ENCODE results near the gene SLC6A6. TPM values are rescaled to one million over a fixed set of nuclear protein-coding genes. Genes with fewer than 3 reads are reported as not detected.

SLC6A6 gene
- total RNA-seq, 1 experiment from 2014 or later: 72.6 TPM

DNA sequence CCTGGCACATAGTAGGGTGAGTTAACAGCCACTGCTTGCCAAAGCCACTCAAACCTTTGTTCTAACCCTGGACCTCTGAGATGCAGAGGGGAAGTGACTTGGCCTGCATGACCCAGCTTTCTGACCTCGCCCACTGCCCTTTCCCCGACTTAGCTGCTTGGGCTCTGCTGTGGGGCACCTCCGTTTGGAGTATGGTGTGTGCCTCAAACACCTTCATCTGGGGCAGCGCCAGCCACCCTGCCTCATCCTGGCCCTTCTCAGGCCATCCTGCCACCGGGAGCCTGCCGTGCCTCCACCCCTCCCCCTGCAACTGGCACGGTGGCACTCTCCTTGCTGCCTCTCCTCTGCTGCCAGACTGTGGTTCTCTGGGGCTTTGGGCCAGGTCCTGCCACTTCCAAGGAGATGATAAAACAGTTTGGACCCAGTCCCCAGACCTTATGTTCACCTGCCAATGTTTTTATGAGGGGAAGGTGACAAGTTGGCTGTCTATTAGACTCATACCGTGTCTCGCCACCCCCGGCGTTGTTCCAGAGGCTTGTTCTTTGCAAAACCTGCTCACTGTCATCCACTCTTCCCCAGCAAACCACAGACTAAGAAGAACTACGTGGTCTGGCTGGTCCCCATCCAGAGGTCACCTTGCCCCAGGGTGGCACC, 32.2 kb downstream of the SLC6A6 start:
- no peak overlapping the region for H3K27ac ChIP-seq (ENCODE audit: insufficient read length, low read depth, low read length)
- no peaks in the 10 kb centered on the region for H3K9me3 ChIP-seq (ENCODE audit: control insufficient read depth, low read depth, low read length)
- H2BK15ac ChIP-seq (ENCODE audit: low read depth, low read length): no peak overlapping the region
- no peak overlapping the region for H2BK5ac ChIP-seq (ENCODE audit: insufficient read length, low read length)
- H3K27me3 Mint-ChIP-seq (ENCODE audit: low read depth): no peaks in the 10 kb centered on the region
- H3K4me3 Mint-ChIP-seq: no peak overlapping the region
- no peak for DNase-seq
- H3K18ac ChIP-seq (ENCODE audit: insufficient read length, low read depth, low read length): peak overlapping the region; percentile 36
- H2BK120ac ChIP-seq (ENCODE audit: low read depth, low read length, poor library complexity, severe bottlenecking): no peak overlapping the region
- no peak overlapping the region for H4K8ac ChIP-seq (replicated peaks; ENCODE audit: insufficient read length, low read depth, low read length)
- no peak overlapping the region for H2BK20ac ChIP-seq (ENCODE audit: low read depth, low read length, poor library complexity, severe bottlenecking)
- no peak overlapping the region; the same call in 1 of the 2 replicates for H3K4ac ChIP-seq (ENCODE audit: low read depth, low read length)
- no peak overlapping the region; the same call in 1 of the 2 replicates for H3K14ac ChIP-seq (ENCODE audit: insufficient read depth, low read length)
- H2AFZ ChIP-seq (ENCODE audit: low read length): no peak overlapping the region
- H3K27me3 ChIP-seq (ENCODE audit: insufficient read depth, low read length): no peaks in the 10 kb centered on the region
- no peak overlapping the region for H4K91ac ChIP-seq (ENCODE audit: insufficient read length, low read depth, low read length)
- peaks cover 1% of the 10 kb centered on the region; the same call in 1 of the 2 replicates for H3K79me2 ChIP-seq (ENCODE audit: insufficient read depth, low read length)
- no peak overlapping the region for H4K5ac ChIP-seq (ENCODE audit: insufficient read length, low read depth, low read length)
- H3K9me3 Mint-ChIP-seq: no peaks in the 10 kb centered on the region
- no CpG with 5 or more reads among the region's 12 CpGs for WGBS (ENCODE audit: extremely low coverage, insufficient read length, low lambda C conversion rate)
- H3K4me1 Mint-ChIP-seq: peaks cover 37 to 48% of the 10 kb centered on the region in 2 experiments
- H3K9ac ChIP-seq (ENCODE audit: extremely low read depth, insufficient read length, low read length): no peak overlapping the region
- peak overlapping the region in 2 of 3 experiments; percentile 68 to 74; a peak in 4 of 7 replicates for H3K27ac Mint-ChIP-seq
- peaks cover 10% of the 10 kb centered on the region for H3K79me1 ChIP-seq (ENCODE audit: insufficient read depth, low read depth, low read length, poor library complexity, severe bottlenecking)
- TF ChIP-seq CTCF (conservative IDR thresholded peaks at IDR 0.05): no peak
- H3K4me2 ChIP-seq (ENCODE audit: insufficient read depth, insufficient read length, low read length): no peak overlapping the region
- H3K36me3 Mint-ChIP-seq (ENCODE audit: insufficient read depth in 1 of 3, low read depth in 3 of 3): no peaks in the 10 kb centered on the region; a peak in 2 of 7 replicates
- H3K4me1 ChIP-seq (ENCODE audit: insufficient read depth, low read length): peaks cover 3% of the 10 kb centered on the region; the same call in 1 of the 2 replicates
- no peak overlapping the region for H2BK12ac ChIP-seq (ENCODE audit: insufficient read length, low read depth, low read length)
- peaks cover 3% of the 10 kb centered on the region for H3K23me2 ChIP-seq (ENCODE audit: insufficient read length, low read depth, low read length, poor library complexity, severe bottlenecking)
- no peak overlapping the region for H3K23ac ChIP-seq (ENCODE audit: insufficient read length, low read depth, low read length)
- H4K20me1 ChIP-seq (ENCODE audit: control insufficient read depth, insufficient read depth, insufficient read length): no peaks in the 10 kb centered on the region
- no peak overlapping the region for H2AK5ac ChIP-seq (ENCODE audit: insufficient read length, low read length)
- no peak overlapping the region for H3T11ph ChIP-seq (ENCODE audit: low read length)
- H3K56ac ChIP-seq (ENCODE audit: insufficient read length, low read depth, low read length): no peak overlapping the region

Data from H9 (cell line).